Body of pancreas (tissue), 4 donors: ENCODE data around the gene ZFP57.

Source experiments
- POLR2A ChIP-seq, 3 donors: fragments of 450-650 bp; IDR thresholded peaks; one replicate each; pipeline ENCODE4 v1.6.1; 2016; ENCODE audit warnings: antibody characterized with exemption in 3 of 3, mild to moderate bottlenecking in 2 of 3
- TF ChIP-seq, protein P1 (sequence below), 7 experiments: fragments of 450-650 bp in 4 of 7; fragments of 200-600 bp in 3 of 7; sonication (generic) in 3 of 7; IDR thresholded peaks; one replicate each; pipeline ENCODE4 v1.5.1; 2016 to 2019; ENCODE audit warnings: antibody characterized with exemption in 7 of 7

DNA sequence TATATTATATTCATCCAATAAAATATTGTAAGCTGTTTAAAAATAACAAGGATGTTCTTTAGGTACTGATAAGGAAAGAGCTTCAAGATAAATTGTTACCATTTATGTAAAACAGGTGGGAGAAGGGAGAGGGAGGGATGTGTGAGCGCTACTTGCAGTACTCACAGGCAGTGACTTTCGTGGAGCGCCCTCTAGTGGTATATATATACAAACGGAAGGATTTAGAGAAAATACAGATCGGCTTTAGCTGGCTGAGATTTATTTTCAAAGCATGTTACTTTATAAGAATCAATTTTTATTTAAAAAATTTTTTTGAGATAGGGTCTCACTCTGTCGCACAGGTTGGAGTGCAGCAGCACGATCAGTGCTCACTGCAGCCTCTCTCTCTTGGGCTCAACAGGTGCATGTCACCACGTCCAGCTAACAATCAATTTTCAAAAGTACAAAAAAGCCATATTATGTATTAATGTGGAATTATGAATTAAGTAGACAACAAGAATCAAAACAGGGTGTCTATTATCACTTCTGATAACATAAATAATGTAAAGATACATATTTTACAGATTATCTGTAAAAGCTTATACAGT is 27.4 kb downstream of the ZFP57 start:
- TF ChIP-seq, protein P1, sequence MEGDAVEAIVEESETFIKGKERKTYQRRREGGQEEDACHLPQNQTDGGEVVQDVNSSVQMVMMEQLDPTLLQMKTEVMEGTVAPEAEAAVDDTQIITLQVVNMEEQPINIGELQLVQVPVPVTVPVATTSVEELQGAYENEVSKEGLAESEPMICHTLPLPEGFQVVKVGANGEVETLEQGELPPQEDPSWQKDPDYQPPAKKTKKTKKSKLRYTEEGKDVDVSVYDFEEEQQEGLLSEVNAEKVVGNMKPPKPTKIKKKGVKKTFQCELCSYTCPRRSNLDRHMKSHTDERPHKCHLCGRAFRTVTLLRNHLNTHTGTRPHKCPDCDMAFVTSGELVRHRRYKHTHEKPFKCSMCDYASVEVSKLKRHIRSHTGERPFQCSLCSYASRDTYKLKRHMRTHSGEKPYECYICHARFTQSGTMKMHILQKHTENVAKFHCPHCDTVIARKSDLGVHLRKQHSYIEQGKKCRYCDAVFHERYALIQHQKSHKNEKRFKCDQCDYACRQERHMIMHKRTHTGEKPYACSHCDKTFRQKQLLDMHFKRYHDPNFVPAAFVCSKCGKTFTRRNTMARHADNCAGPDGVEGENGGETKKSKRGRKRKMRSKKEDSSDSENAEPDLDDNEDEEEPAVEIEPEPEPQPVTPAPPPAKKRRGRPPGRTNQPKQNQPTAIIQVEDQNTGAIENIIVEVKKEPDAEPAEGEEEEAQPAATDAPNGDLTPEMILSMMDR (IDR thresholded peaks at IDR 0.05): peak; percentile 57 to 90 (median 60)
- TF ChIP-seq POLR2A (IDR thresholded peaks at IDR 0.05): no peak
